ENCODE results near the gene IFT122.

The IFT122 gene

GRCh38 chr3:129440618-129441190 is 680 bp downstream of the IFT122 start:
- no peak for DNase-seq

- DNase-seq, result no peak
These were observed 1.2 kb downstream of the IFT122 start for GRCh38 chr3:129441215-129441614.

DNA sequence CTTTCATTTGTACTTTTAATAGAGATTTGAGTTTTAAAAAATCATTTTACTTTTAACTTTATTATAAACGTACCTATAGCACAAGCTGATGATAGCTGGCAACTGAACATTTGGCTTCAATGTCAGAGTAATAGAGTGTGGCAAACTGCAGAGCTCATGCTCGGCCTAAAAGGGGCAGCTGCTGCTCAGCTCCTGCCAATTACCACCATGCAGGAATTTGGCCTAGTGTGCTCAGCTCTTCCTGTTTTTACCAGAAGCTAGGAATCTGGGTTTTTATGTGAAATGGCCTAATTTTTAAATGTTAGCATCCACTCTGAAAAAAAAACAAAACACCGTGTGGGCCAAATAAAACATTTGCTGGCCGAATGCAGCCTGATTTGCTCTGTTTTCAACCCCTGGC is 1.8 kb downstream of the IFT122 start:
- DNase-seq, result no peak

DNA sequence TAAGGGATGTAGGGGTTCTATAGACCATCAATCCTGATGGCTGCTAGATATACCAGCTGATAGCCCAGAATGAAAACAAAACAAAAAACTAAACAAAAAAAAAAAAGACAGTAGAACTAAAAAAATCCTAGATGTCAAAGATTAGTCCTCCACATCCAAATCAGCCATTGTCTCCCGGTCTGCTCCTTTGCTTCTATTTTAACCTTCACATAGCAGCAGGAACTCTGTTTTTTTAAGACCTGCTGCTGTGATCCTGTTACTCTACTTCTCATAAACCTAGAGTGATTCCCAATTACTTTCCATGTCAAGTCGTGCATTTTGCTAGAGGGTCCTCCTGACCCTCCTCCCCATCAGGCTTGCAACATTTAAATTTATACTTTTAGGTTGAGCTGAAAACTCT is 2.5 kb downstream of the IFT122 start:
- no peak for DNase-seq

GRCh38 chr3:129442947-129443346 is 2.9 kb downstream of the IFT122 start:
- DNase-seq, result no peak

GRCh38 chr3:129445471-129445870 is 5.4 kb downstream of the IFT122 start:
- no peak for DNase-seq

GRCh38 chr3:129446926-129447325 is 6.9 kb downstream of the IFT122 start:
- DNase-seq, result no peak

GRCh38 chr3:129448186-129448895 is 8.3 kb downstream of the IFT122 start:
- no peak for DNase-seq

DNA sequence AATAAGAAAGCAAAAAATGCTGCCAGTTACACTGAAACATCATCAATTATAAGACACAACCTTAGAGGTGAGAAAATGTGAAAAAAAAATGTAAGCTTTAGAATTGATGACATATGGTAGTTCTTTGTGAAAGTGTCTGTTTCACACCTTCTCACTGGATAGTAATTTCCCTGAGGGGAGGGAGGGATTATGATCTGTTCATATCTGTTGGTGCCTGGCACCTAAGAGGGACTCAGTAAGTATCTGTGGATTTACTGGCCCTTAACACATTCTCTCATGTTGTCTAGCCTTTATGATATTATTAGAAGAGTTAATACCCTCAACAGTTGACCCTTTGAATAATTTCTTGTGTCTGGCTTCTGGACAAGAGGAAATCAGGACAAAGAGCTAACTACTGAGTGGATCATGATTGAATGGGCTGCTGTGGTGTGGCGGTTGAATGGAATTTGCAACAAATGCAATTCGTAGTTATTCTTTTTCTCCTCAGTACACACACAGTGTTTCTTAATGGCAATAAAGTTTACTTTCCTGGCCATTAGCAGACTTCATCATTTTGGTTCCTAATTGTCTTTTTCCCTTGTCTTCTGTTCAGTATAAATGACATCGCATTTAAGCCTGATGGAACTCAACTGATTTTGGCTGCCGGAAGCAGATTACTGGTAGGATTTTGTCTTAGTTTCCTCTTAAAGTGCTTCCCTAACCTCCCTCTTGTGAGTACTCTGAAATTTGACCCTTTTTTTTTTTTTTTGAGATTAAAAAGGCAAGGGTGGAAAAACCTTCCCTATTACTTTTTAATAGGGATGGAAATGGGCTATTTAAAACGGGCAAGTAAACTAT is 9.5 kb downstream of the IFT122 start:
- DNase-seq, result no peak

- DNase-seq, result no peak
These were observed 13.7 kb downstream of the IFT122 start for GRCh38 chr3:129453732-129454131.

GRCh38 chr3:129460155-129460554 is 20.1 kb downstream of the IFT122 start:
- DNase-seq, result no peak

DNA sequence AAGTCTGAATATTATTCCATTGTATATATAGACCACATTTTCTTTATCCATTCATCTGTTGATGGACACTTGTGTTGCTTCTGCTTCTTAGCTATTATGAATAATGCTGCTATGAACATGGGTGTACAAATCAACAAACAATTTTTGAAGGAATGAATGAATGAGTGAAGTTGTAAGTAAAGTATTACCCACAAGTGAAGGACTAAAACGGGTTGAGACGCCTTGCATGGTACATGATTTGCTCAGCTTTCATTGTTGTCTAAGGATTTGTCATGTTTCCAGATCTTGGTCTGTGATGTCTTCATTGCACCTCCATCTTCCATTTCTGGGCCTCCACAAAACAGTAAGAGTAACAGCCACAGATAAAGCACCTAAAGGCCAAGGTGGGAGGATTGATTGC is 20.5 kb downstream of the IFT122 start:
- DNase-seq, result no peak

DNA sequence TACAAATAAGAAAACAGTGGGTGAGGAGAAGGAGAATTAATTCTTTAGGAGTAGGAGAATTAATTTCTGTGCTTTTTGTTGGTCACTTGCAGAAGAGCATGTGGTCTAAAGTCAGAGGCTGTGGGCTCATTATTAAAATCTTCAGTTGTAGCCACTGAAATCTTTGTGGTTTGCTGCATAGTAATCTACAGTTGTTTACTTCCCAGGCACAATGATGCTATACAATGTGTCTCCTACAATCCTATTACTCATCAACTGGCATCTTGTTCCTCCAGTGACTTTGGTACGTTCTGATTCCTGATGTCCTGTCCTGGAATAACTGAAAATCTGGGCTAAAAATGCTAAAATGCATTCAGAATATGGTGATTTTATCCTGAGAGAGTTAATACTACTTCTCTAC is 21.0 kb downstream of the IFT122 start:
- no peak for DNase-seq

DNA sequence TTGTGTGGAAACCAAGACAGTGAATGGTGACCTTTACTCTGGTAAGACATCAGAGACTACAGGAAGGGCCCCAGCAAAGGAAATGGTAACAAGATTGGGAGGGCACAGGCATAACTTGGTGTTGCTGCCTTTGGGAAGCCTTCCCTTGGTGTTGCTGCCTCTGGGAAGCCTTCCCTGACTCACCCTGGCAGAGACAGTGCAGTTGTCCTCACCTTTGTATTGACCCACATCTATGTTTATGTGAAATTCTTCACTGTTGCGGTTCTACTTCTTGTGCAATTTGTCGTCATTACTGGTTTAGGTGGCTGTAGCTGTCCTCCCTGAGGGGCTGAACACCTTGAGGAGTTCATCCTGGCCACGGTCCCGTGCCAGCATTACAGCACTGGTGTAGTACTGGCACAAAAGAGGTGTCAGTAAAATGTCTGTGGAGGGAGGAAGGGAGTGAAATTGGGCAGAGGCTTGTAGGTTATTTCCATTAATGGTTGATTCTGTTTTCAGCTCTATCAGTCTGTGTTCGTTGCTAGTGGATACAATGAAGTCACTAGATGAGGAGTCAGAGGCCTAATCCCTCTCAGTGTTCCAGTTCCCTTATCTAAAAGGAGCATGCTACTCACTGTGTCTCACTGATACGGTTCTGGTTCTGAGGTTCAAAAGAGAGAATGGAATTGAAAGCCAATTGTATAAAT is 21.6 kb downstream of the IFT122 start:
- DNase-seq, result no peak

DNA sequence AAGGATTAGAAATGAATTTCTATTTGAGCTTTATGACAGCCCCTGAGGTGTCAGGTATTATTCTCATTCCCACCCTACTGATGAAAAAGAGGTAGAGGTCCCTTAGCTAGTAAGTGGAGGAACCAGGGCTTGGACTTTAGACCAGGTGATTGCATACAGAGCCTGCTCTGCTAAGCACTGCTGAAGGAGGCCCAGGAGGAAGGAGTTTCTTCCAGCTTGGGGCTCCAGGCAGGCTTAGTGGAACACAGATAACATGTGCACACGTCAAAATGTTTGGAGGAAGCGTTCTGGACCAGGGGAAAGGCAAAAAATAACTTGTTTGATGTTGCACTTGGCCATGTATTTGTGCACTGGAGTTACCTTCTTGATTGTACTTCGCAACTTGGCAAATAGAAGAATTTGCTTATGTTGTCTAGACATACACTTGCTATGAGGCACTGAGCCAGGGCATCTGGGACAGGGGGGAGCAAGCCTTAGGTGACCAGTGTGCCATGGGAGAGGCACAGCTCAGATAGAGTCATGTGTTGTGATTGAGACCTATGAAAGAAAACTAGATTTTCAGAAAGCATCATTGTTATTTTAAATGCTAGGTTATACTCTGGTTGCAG is 22.4 kb downstream of the IFT122 start:
- no peak for DNase-seq

DNA sequence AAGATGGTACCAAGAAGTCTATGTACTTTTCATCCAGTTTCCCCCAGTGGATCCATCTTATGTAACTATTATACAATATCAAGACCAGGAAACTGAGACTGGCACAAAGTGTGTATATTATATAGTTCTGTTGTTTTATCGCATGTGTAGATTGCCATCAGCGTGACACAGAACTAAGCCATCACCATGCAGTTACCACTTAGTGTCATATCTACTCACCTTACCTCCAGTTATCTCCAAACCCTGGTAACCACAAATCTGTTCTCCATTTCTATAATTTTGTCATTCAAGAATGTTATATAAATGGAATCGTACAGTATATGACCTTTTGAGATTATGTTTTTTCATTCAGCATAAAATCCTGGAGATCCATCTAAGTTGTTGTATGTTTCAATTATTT is 23.1 kb downstream of the IFT122 start:
- DNase-seq, result no peak

GRCh38 chr3:129463716-129464115 is 23.7 kb downstream of the IFT122 start:
- no peak for DNase-seq

- no peak for DNase-seq
These were observed 27.9 kb downstream of the IFT122 start for GRCh38 chr3:129467932-129468331.

- DNase-seq, result no peak
These were observed 29.0 kb downstream of the IFT122 start for GRCh38 chr3:129469026-129469425.

- no peak for DNase-seq
These were observed 30.8 kb downstream of the IFT122 start for GRCh38 chr3:129470861-129471260.

- no peak for DNase-seq
These were observed 33.2 kb downstream of the IFT122 start for GRCh38 chr3:129473067-129473768.

GRCh38 chr3:129473769-129474152 is 33.7 kb downstream of the IFT122 start:
- no peak for DNase-seq
